Hippocampal formation (tissue), 2 donors: Measurements from ENCODE around the gene RFT1.
A peak's percentile ranks its signal among the peaks of the same experiment; 100 is the strongest.
"Not testable (repeated sequence)": the region's sequence is repeated elsewhere in the genome, so short reads cannot be mapped to it uniquely, and the experiment has no call there.

ENCODE experiments used
- DNase-seq, 2 donors: peaks; one replicate each; lab custom pipeline; 2025; lab: John Stamatoyannopoulos, UW

Gene RFT1

DNA sequence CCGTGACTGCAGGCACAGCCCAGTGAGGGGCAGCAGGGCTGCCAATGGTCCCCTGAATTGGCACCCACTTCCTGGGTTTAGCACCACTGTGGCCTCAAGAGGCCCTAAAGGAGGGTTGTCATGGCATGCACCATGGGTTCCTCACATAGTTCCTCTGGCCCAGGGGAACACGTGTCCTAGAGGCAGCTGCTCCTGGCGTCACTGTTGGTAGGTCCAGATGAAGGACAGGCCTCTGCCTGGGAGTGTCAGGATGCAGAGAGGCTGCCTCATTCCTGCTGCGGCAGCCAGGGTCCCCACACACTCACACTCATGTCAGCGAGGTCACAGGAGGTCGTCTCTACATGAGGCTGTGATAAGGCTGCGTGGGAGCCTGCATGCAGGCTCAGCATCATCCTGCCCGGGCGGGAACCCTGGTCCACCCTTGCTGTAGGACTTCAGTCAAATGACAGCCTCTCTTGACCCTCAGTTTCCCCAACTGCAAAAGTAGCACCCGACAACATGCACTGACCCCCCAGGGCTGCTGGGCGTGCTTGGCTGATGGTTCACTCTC lies 58.3 kb downstream of the RFT1 start:
- DNase-seq, result no peak

DNA sequence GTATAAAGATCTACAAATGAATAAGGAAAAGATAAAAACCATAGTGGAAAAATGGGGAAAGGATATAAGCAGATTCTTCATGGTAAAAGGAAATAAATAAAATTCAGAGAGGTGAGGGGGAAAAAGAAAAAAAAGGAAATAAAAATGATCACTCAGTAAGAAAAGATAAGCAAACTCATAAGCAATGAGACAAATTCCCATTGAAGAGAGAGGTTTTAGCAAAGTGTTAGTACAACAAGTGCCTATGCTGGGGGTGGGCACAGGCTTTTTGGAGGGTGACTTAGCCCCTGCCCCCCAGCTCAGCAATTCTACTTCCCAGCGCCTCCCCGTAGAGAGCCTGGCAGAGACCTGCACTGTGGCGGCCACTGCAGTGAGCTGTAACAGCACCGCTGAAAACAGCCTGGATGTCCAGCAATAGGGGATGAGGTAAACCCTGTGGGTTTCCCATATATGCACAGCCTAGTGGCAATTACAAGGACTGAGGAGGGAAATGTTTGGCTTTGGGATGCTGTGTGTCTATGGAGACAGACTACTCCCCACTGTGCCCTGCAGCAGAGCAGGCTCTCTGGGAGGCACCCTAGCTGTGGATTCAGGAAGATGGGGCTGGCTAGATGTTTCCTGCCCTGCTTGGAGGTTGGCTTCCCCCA lies 60.7 kb downstream of the RFT1 start:
- DNase-seq, result no peak

DNA sequence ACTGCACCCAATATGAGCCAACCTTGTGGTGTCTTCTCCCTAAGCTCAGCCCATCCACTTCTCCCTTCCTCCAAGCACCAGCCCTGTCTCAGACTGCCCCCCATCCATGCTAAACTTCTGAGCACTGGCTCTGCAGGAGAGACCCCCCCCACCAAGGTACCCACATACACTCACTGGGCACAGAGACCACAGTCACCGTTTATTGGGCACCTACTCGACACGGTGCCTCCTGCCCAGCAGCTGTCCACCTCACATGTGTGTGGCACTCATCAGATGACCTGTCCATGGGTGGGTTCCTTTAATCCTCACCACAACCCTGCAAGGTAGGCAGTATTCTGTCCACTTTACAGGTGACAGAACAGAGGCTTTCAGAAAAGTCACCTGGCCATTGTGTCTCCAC lies 62.1 kb downstream of the RFT1 start:
- no peak for DNase-seq

DNA sequence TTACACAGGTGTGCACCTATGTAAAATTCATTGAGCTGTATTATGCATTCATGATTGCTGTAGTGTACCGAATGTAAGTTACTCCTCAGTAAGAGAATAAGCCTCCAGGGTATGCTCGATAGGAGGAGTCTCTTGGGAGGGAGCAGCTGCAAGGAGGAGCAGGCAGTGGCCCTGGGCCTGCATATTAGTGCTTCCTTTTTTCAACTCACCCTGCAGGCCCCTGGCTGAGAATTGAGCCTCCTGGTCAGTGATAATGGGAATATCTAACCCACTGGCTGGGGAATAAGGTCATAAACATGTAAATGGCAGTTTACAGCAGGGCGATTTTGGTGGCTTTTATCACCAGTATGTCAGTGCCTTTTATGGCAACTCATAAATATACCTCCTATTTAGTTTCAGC lies 62.7 kb downstream of the RFT1 start:
- DNase-seq, result no peak

DNA sequence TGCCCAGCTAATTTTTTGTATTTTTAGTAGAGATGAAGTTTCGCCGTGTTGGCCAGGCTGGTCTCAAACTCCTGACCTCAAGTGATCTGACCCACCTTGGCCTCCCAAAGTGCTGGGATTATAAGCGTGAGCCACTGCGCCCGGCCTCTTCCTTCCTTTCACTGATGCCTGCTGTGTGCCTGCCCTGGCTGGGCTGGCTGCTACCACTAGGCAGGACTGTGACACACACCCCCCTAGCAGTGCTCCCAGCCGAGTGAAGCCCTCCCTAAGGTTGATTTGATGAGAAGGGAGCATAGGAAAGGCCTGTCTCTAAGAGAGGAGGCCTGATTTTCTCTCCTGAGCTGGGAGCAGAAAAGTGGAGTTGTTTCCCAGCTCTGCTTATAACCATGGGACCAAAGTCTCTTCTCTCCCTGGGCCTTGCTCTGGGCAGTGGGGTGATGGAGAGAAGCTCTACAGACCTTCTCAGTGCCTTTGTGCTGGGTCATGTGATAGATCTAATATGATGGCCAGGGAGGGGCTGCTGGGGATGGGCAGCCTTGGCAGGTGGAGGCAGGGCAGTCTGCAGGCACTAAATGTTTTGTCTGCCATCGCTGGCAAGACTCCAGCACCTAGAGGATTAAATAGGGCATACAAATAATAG lies 64.3 kb downstream of the RFT1 start:
- DNase-seq, result no peak

DNA sequence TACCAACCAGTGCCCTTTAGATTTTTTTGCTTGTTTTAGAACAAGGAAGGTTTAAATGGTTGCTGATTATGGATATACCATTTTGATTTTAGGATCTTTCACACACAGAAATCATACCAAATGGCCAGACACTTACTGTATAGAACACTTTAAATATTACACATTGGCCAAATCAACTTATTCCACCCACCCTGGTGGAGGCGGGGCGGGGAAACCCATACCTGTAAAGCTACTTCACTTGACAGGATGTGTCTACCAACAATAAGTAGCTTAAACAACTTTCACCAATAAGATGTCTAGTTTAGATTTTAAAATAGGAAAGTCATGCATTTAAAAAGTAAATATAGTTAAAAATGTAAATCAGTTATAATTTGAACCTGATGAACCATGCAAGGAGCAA lies 67.3 kb downstream of the RFT1 start:
- DNase-seq, result no peak

DNA sequence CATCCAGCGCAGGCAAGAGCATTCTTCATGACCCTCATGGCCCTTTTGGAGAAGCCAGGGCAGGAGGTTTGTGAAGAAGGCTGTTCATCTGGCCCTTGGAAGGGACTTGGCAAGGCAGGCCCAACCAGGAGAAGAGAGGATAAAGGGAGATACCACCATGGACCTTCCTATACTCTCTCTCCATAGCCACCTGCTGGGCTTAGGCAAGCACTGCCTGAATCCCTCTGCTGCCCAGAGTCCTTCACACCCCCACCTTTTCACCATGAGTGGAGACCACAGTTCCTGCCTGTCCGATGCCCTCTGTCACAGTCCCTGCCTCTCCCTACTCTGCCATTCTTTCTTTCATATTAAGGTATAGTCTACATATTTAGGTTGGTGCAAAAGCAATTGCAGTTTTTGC lies 73.8 kb downstream of the RFT1 start:
- no peak for DNase-seq

DNA sequence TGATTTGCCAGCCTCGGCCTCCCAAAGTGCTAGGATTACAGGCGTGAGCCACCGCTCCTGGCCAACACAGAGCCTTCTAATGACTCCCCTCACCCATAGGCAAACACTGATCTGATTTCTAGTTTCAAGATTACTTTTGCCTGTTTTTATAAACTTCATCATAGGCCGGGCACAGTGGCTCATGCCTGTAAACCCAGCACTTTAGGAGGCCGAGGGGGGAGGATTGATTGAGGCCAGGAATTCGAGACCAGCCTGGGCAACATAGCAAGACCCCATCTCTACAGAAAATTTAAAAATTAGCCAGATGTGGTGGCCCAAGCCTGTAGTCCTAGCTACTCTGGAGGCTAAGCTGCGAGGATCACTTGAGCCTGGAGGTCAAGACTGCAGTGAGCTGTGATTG lies 76.0 kb downstream of the RFT1 start:
- not testable (repeated sequence) for DNase-seq

DNA sequence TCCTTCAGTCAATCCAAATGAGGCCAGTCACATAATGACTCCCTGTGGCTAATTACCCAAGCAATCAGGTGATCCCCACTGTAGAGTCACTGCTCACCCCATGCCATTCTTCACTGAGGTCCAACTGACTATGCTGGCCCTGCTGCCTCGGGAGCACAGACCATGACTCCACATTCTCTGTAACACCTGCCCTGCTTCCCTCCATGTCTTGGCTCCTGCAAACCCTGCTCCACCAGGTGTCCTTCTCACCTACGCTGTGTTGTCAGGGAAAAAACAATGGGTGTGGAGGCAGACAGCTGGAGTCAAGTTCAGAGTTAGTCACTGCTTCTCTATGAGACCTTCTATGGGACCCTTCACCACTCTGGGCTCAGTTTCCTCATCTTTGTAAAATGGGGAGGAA lies 78.3 kb downstream of the RFT1 start:
- DNase-seq, result no peak

DNA sequence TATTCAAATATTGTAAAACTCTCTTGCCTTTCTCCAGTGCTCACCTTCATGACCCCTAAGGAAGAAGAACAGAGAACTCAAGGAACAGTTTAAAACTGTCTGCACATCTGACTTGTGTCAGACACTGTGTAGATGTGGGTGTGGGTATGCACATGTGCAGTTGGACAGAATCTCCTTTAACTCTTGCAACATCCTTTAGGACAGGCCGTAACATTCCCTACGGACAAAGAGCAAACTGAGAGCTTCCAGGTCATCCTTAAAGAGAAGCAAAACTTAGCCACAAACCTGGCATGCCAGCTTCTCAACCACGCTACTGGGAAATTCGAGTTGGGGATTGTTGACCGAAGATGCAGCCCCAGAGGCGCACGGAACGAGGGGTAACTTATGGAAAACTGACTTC lies 80.2 kb downstream of the RFT1 start:
- DNase-seq, result no peak

DNA sequence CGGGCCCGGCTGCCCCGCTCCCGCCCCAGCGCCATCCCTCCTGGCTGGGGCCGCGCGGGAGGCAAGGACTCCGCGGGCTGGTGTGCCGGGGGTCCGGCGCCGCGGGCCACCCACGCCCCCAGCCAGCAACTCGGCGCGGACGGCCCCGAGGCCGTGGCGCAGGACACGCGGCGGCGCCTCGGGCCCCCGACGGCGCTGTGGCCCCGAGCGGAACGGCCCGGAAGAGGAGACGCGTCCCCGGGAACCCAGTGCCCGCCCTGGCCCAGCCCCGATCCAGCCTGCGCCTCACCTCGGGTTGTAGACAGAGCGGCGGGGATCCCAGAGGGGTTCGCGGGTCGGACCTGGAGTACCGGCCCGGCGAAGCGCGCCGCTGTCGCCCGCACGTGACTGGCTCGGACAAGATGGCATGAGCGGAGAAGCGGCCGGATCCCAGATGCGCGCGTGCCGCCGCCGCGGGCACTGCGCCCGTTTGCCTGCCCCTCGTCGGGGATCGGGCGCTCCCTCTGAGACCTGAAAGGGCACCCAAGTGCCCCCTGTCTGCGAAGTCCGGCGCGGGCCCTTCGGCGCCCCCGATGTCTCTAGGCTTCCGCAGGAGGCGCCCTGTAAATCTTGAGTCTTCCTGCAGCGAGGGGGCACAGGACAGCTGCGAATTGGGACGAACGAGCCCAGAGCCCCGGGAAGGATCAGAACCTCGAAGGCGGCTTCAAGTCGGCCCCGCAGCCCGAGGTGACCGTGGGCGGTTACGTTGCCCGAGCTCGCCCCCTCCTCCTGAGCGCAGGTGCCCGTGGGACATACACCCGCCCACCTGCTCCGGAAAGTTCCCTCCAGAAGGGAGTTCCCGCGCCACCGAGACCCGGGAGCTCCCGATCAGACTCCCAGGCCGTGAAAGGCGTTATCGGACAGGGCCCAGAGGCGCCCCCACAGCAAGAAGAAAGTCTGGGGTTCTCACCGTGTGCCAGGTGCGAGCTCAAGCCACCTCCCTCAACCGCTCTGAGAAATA lies 83.8 kb downstream of the RFT1 start:
- DNase-seq, result peak; percentile 10 to 25

DNA sequence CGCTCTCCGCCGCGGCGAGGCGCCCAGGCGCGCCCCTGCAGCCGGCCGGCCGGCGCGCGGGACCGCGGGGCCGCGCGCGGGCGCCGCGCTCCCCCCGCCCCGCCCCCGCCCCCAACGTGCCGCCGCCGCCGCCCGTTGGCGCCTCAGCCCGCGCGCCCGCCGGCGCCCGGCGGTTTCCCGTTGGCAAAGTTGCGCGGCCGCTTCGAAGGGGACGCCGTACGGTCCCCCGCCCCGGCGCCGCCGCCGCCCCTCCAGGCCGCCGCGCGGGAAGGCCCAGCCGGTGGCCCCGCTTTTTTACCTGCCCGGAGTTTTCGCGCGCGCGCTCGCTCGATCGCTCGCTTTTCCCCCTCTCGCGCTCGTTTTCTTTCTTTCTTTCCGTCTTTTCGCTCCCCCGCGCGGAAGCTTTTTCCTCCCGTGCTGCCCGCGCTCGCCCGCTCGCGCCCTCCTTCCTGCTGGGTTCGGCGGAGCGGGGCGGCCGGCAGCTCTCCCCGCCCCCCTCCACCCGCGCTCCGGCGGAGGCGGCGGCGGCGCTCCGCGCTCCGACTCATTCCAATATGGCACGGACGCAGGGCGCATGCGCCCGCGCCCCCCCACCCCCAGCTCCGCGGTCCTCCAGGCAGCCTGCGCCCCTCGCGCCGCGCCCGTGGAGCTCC lies 84.6 kb downstream of the RFT1 start, which contains the start of gene SFMBT1:
TSS of gene SFMBT1 (minus strand) at position 556 of the 653 bp plus-strand sequence. CDS start 76,945 bp downstream, outside the sequence.
- peak; percentile 26 to 52 for DNase-seq

DNA sequence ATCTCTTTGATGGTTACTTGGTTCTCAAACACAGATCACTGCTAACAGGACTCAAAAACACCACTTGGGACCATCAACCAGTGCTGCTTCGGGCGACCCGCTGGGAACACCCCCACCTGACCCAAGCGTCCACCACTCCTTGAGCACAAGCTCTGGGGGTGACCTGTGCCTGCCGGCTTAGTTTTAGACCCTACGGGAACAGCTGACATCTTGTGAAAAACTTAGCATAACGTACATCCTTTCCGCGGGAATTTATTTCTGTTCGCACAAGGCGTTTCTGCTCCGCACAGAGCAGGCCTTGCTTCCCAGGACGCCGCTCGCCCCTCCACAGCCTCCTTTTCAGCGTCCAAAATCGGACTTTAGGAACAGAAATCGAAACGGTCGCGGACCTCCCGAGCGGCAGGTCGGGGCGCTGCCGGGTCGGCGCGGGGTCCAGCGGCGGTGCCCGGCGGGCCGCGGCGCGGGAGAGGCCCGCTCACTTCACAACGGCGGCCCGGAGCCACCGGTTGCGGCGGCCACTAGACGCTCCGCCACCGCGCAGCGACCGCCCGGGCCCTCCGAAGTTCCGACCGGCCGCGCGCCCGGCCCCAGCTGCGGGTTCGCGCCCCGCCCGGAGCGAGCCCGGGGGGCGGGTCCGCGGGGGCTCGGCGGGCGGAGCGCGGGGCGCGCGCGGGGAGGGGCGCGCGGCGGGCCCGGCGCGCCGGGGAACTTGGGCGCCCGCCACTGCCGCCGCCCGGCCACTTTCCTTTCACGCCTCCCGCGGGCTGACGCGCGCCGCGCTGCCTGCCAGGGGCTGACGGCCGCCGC lies 85.3 kb downstream of the RFT1 start:
- peak; percentile 37 to 51 for DNase-seq

DNA sequence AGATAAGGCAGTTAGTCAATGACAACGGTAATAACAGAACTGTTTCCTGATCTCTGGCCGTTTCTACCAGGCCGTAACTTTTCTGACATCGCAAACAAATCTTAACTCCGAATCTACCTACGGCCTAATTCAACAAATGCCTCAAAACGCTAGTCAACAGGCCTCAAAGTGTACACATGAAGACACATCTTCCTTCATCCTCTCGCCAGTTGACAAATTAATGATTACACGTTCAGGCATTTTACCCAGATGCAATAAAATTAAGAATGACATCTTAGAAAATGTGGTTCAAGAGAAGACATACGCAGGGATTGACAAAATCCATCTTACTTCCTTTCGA lies 85.9 kb downstream of the RFT1 start:
- peak in 1 of 2 donors; percentile 43 for DNase-seq

DNA sequence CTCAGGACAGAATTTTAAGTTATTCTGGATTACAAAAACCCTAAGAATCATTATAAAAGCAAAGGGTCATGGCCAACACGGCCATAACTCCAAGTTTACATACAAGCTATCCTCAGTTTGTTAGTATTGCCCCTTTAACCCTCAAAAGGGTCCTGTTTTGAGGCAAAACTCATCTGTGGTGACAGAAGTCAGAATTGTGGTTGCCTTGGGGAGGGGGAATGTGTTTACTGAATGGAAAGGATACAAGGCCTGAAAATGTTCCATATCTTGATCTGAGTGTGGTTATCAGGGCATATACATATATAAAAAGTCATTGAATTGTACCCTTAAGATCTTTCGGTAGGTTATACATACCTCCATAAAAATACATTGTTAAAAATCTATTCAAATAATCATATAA lies 86.5 kb downstream of the RFT1 start:
- DNase-seq, result no peak

DNA sequence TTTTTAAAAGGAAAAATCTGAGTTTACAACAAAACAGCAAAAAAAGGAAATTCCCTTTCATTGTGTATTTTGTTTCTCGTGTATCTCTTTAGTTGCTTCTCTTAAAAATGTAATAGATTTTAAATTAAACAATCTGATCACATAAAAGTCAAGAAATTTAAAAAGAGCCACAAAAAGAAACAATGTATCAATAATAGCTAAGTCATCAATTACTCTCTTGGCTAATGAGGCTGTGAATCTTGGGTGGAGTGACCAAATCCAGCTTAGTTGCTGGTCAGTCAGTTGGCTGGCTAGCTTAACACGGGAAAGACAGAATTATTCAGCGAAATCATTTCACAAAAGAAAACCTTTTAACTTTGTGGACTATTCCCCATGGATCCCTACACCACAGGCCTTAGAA lies 87.6 kb downstream of the RFT1 start:
- DNase-seq, result no peak

DNA sequence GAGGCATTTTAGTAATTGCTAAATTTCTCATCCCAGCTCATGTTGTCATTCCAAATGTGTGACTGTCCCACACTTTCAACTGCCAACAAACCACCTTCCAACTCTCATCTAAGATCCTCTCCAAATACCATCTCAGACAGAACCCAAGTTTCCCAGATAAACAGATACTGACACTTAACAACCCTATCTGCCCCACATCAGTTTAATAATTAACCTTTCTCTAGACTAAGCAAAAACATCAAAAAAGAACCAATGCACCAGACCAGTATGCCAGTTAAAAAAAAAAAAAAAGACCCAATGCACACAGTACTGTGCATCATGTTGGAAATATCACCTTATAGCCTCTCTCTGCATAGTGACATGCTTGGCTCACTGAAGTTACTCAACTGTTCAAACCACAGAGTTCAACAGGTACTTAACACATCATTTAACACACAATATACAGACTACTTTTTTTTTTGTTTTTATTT lies 89.8 kb downstream of the RFT1 start:
- DNase-seq, result no peak

DNA sequence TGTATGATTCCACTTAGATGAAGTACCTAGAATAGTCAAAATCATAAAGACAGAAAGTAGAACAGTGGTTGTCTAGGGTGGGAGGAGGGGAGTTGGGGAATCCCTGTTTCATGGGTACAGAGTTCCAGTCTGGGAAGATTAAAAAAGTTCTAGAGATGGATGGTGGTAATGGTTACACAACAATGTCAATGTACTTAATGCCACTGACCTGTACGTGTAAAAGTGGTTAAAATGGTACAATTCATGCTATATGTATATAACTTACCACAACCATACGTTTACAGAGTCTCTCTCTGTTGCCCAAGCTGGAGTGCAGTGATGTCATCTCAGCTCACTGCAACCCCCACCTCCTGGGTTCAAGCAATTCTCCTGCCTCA lies 90.9 kb downstream of the RFT1 start:
- no peak for DNase-seq

DNA sequence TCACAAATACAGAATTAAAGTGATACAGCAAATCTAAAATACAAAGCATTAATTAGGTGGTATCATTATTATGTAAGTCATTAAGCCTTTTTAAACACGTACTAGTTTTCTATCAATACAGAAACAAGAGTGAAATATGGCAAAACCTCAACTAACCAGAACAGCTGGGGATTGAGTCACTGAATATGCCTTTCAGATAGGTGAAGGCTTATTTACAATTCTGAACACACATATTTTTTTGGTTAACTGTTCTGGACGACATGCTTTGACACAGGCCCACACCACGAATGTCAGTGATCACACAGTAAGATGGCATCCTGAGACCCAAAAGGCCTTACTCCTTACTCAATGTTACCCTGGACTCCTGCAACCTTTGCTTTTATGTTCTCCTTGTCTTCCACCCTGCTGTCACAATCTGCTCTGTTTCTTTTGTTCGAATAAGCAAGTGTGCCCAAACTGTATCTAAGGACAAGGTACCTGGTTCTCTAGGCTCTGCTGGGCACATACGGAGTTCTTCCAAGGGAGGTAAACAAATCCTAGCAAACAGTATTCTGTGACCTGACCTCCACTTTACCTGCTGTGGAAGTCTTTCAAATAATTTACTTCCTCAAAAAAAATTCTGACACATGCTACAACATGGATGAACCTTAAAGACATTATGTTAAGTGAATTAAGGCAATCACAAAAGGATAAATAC lies 91.4 kb downstream of the RFT1 start:
- no peak for DNase-seq
